HepG2 (cell line): ENCODE data around the gene LGI1. TPM values are rescaled to one million over a fixed set of nuclear protein-coding genes. Genes with fewer than 3 reads are reported as not detected.

Experiments
- ATAC-seq: fragments of 200-7000 bp; cut with Tn5 transposase; 3 replicates; pipeline ENCODE4 v1.9.1; 2020; ENCODE audit warnings: mild to moderate bottlenecking, moderate library complexity
- BruUV-seq: library from RNA; stranded (reverse); fragments of 400-500 nt; replicated peaks from 2 replicates; lab custom pipeline; 2021; lab: Mats Ljungman, UMichigan
- CTCF ChIA-PET: fragments of 300-600 bp; formaldehyde crosslinking; extraction: SDS; loops from one replicate; lab custom pipeline; 2021; ENCODE audit warnings: low total read pairs, inconsistent platforms, low intra/inter-chr PET ratio; lab: Yijun Ruan, JAX
- POLR2A ChIA-PET: fragments of 350-600 bp; sonication (Branson Sonifier 250); formaldehyde crosslinking; loops from one replicate; lab custom pipeline; 2020; ENCODE audit warnings: antibody characterized with exemption, inconsistent platforms; lab: Yijun Ruan, JAX
- DNase-seq: peaks from one replicate; pipeline ENCODE4 v3.0.0-alpha.2; 2015; ENCODE audit warnings: low spot score
- FAIRE-seq: peaks from 3 replicates; lab custom pipeline; 2011; peaks lifted over from hg19 to GRCh38; lab: Jason Lieb, UNC
- H2AFZ ChIP-seq: one replicate; pipeline ENCODE4 v1.6.1; 2011; ENCODE audit warnings: low read length, inconsistent platforms
- H3K27ac ChIP-seq: fragments of 300-600 bp; 3 replicates; pipeline ENCODE4 v1.8.0; 2011; ENCODE audit warnings: mixed run types, mild to moderate bottlenecking, mixed read lengths, low read length, inconsistent platforms; ENCODE audit not compliant: insufficient read depth; ENCODE audit errors: extremely low read length
- H3K27me3 ChIP-seq, 2 experiments: fragments of 200-600 bp in 1 of 2; 2 replicates in 1 of 2; 3 replicates in 1 of 2; pipeline versions ENCODE4 v1.6.0 to v1.8.0; 2011; ENCODE audit warnings: low read length in 2 of 2, mild to moderate bottlenecking in 2 of 2, moderate library complexity in 2 of 2, inconsistent platforms in 1 of 2; ENCODE audit not compliant: insufficient read depth in 2 of 2, control insufficient read depth in 1 of 2
- H3K36me3 ChIP-seq, 2 experiments: fragments of 200-600 bp in 1 of 2; replicated peaks in 1 of 2; 2 replicates in 1 of 2; 3 replicates in 1 of 2; pipeline versions ENCODE4 v1.5.1 to v1.8.0; 2011; ENCODE audit warnings: low read length in 2 of 2, inconsistent platforms in 1 of 2; ENCODE audit not compliant: insufficient read depth in 2 of 2, control insufficient read depth in 1 of 2
- H3K4me1 ChIP-seq: 2 replicates; pipeline ENCODE4 v1.5.1; 2012; ENCODE audit warnings: low read length, inconsistent platforms; ENCODE audit not compliant: insufficient read depth
- H3K4me2 ChIP-seq: 2 replicates; pipeline ENCODE4 v1.6.0; 2011; ENCODE audit warnings: low read depth, low read length, inconsistent platforms
- H3K4me3 ChIP-seq, 3 experiments: fragments of 200-600 bp in 1 of 3; sonication (generic), shearing (Covaris generic) in 1 of 3; replicated peaks in 1 of 3; 2 replicates each; pipeline ENCODE4 v1.5.1; 2011 to 2016; ENCODE audit warnings: low read length in 3 of 3, inconsistent platforms in 2 of 3, low read depth in 2 of 3, mild to moderate bottlenecking in 2 of 3, control low read depth in 1 of 3, mixed read lengths in 1 of 3; ENCODE audit not compliant: insufficient read depth in 1 of 3
- H3K79me2 ChIP-seq: one replicate; pipeline ENCODE4 v1.6.1; 2011; ENCODE audit warnings: low read length, inconsistent platforms; ENCODE audit not compliant: insufficient read depth
- H3K9ac ChIP-seq: 2 replicates; pipeline ENCODE4 v1.6.0; 2011; ENCODE audit warnings: mild to moderate bottlenecking, low read depth, low read length, inconsistent platforms; ENCODE audit not compliant: insufficient read depth
- H3K9me3 ChIP-seq: 2 replicates; pipeline ENCODE4 v1.5.1; 2012; ENCODE audit warnings: mild to moderate bottlenecking, low read length
- H4K20me1 ChIP-seq: 2 replicates; pipeline ENCODE4 v1.6.0; 2011; ENCODE audit warnings: inconsistent platforms, mild to moderate bottlenecking, low read length, moderate library complexity; ENCODE audit not compliant: insufficient read depth
- CTCF ChIP-seq: sonication (generic); formaldehyde crosslinking; IDR thresholded peaks from 2 replicates; pipeline ENCODE4 v1.5.0; 2020; ENCODE audit warnings: mild to moderate bottlenecking, missing genetic modification reagents, moderate library complexity
- HNRNPK ChIP-seq: fragments of 200-400 bp; formaldehyde crosslinking; IDR thresholded peaks from 2 replicates; pipeline ENCODE4 v1.6.1; 2018; ENCODE audit warnings: low read length, low read depth, moderate library complexity, mild to moderate bottlenecking; ENCODE audit not compliant: poor library complexity, severe bottlenecking
- REST ChIP-seq, 2 experiments: IDR thresholded peaks; 2 replicates each; pipeline ENCODE4 v1.6.1; 2011 to 2012; ENCODE audit warnings: low read length in 2 of 2, borderline replicate concordance in 1 of 2, low read depth in 1 of 2, mild to moderate bottlenecking in 1 of 2, moderate library complexity in 1 of 2
- SMC3 ChIP-seq: IDR thresholded peaks from 2 replicates; pipeline ENCODE4 v1.6.1; 2011; ENCODE audit warnings: low read length, improper control_type of control experiment
- STAG1 ChIP-seq: sonication (generic); formaldehyde crosslinking; IDR thresholded peaks from 2 replicates; pipeline ENCODE4 v1.4.0; 2020; ENCODE audit warnings: missing genetic modification reagents
- ZBTB7A ChIP-seq: sonication (generic); formaldehyde crosslinking; IDR thresholded peaks from 2 replicates; pipeline ENCODE4 v1.8.0; 2022; ENCODE audit warnings: mild to moderate bottlenecking, missing genetic modification reagents
- ZNF235 ChIP-seq: sonication (generic); formaldehyde crosslinking; IDR thresholded peaks from 2 replicates; pipeline ENCODE4 v1.8.1; 2023; ENCODE audit warnings: mild to moderate bottlenecking, missing genetic modification reagents, borderline replicate concordance
- ZNF704 ChIP-seq: sonication (generic); formaldehyde crosslinking; IDR thresholded peaks from 2 replicates; pipeline ENCODE4 v1.8.1; 2023; ENCODE audit warnings: mild to moderate bottlenecking, inconsistent platforms, moderate library complexity, missing genetic modification reagents, borderline replicate concordance
- WGBS: methylation state at CpG from one replicate; pipeline ENCODE4 v1.1.6; 2017; ENCODE audit warnings: low lambda C conversion rate; 5-methylcytosine and 5-hydroxymethylcytosine counted together
- in situ Hi-C: cut with HindIII; loops from 2 replicates; pipeline ENCODE4 v1.10.0; 2017; ENCODE audit warnings: low pct_unique_long_range_greater_than_20kb; ENCODE audit not compliant: extremely low pct_ligation_motif_present
- intact Hi-C: fragments of 100-400 bp; cut with micrococcal nuclease; formaldehyde crosslinking; loops from one replicate; pipeline ENCODE4 v1.10.0; 2022; ENCODE audit not compliant: unreplicated experiment
- polyA plus RNA-seq, 8 experiments: library from polyadenylated mRNA; depleted of rRNA in 3 of 8; stranded (reverse) in 7 of 8; unstranded in 1 of 8; fragments of >200 nt; fragmentation: Illumina TruSeq in 4 of 8; extraction: Trizol in 4 of 8; gene quantifications; 2 replicates each; pipeline versions ENCODE4 v1.2.1 to v1.2.3, GENCODE V29; 2011 to 2016; ENCODE audit warnings: low read depth in 4 of 8, missing spikeins in 1 of 8, mixed read lengths in 1 of 8; ENCODE audit not compliant: insufficient read depth in 1 of 8
- total RNA-seq, 5 experiments: library from RNA; depleted of rRNA; stranded (reverse); fragments of >200 nt; fragmentation: Illumina TruSeq; extraction: Trizol; gene quantifications; 2 replicates each; pipeline ENCODE4 v1.2.3, GENCODE V29; 2016; ENCODE audit warnings: low read depth in 1 of 5

The LGI1 gene
- total and polyA plus RNA-seq, 2 of the 13 experiments (the other 11 are each of a cell fraction or from before 2014, with no cell fraction given), result not detected

- Histone ChIP-seq H3K9ac (no peak overlapping the region), H3K79me2 (no peaks in the 10 kb centered on the region), H3K36me3 (no peaks in the 10 kb centered on the region), H3K4me3 (no peak overlapping the region), H4K20me1 (no peaks in the 10 kb centered on the region), H3K4me2 (no peak overlapping the region), H2AFZ (no peak overlapping the region), H3K27ac (no peak overlapping the region), H3K9me3 (no peaks in the 10 kb centered on the region), H3K4me1 (no peaks in the 10 kb centered on the region), H3K27me3 (peaks cover 0 to 3% of the 10 kb centered on the region in 2 experiments; a peak in 1 of 5 replicates)
- DNase-seq, result peak; percentile 14
- POLR2A ChIA-PET, result no interaction called here
- in situ Hi-C loops, result no loop called here
- intact Hi-C loops, result loop anchor here (5.0 kb wide), 1 partner anchor 501 kb away; no protein-coding TSS in a partner anchor
- ATAC-seq, result no peak
- TF ChIP-seq CTCF (peak; percentile 34; the same call in 1 of the 2 replicates), SMC3 (peak; percentile 12; the same call in 1 of the 2 replicates), ZBTB7A (CRISPR knock-in tag) (no peak), ZNF704 (CRISPR knock-in tag) (no peak), ZNF235 (CRISPR knock-in tag) (no peak), STAG1 (peak; percentile 51), REST (IDR thresholded peaks at IDR 0.05; ENCODE audit: borderline replicate concordance in 1 of 2, low read depth in 1 of 2, low read length in 2 of 2) (no peak), HNRNPK (no peak)
- FAIRE-seq, result no peak
- CTCF ChIA-PET, result interaction anchor here (0.7 kb wide), 1 partner anchor 499 kb away, joined by 4 read pairs; no protein-coding TSS in a partner anchor
- 25% methylated on average over 4 of the region's 4 CpGs for WGBS
- BruUV-seq, result no TSS peak
Measured at GRCh38 chr10:93821051-93821772, 63.5 kb downstream of the LGI1 start.
